GM19397 (cell line): ENCODE results near the gene FLT3.
"Not testable (repeated sequence)": the region's sequence is repeated elsewhere in the genome, so short reads cannot be mapped to it uniquely, and the experiment has no call there.

Source experiments
- ATAC-seq: cut with Tn5 transposase; IDR thresholded peaks from one replicate; pipeline ENCODE4 v1.9.1; 2021; ENCODE audit warnings: mild to moderate bottlenecking, moderate library complexity; ENCODE audit not compliant: unreplicated experiment

The FLT3 gene

GRCh38 chr13:28101886-28102285, 1.5 kb upstream of the FLT3 start:
- ATAC-seq, result not testable (repeated sequence)

GRCh38 chr13:28099396-28100149, 803 bp downstream of the FLT3 start:
- no peak for ATAC-seq

GRCh38 chr13:28097503-28097902, 2.9 kb downstream of the FLT3 start:
- ATAC-seq, result no peak

- no peak for ATAC-seq
Observed at GRCh38 chr13:28094306-28094705, 6.1 kb downstream of the FLT3 start.

GRCh38 chr13:28093881-28094280, 6.5 kb downstream of the FLT3 start:
- ATAC-seq, result no peak

GRCh38 chr13:28092431-28092830, 7.9 kb downstream of the FLT3 start:
- ATAC-seq, result no peak

- no peak for ATAC-seq
Observed at GRCh38 chr13:28089065-28089464, 11.3 kb downstream of the FLT3 start.

- not testable (repeated sequence) for ATAC-seq
Observed at GRCh38 chr13:28077820-28078219, 22.6 kb downstream of the FLT3 start.

- no peak for ATAC-seq
Observed at GRCh38 chr13:28077231-28077630, 23.1 kb downstream of the FLT3 start.

- ATAC-seq, result no peak
Observed at GRCh38 chr13:28071424-28071823, 29.0 kb downstream of the FLT3 start.

GRCh38 chr13:28067491-28067890, 32.9 kb downstream of the FLT3 start:
- ATAC-seq, result no peak

GRCh38 chr13:28058866-28059613, 41.3 kb downstream of the FLT3 start:
- ATAC-seq, result no peak

GRCh38 chr13:28056970-28057712, 43.2 kb downstream of the FLT3 start:
- ATAC-seq, result no peak

- no peak for ATAC-seq
Observed at GRCh38 chr13:28056426-28056825, 44.0 kb downstream of the FLT3 start.

- ATAC-seq, result no peak
Observed at GRCh38 chr13:28055357-28055756, 45.0 kb downstream of the FLT3 start.

- ATAC-seq, result no peak
Observed at GRCh38 chr13:28052945-28053344, 47.4 kb downstream of the FLT3 start.

- ATAC-seq, result peak; percentile 38
Observed at GRCh38 chr13:28049880-28050875, 50.2 kb downstream of the FLT3 start.

- ATAC-seq, result no peak
Observed at GRCh38 chr13:28049215-28049614, 51.2 kb downstream of the FLT3 start.

- ATAC-seq, result no peak
Observed at GRCh38 chr13:28048768-28049167, 51.6 kb downstream of the FLT3 start.

GRCh38 chr13:28047757-28048388, 52.5 kb downstream of the FLT3 start:
- ATAC-seq, result peak; percentile 80
